ENCODE results near the gene PCDHB13. TPM values are rescaled to one million over a fixed set of nuclear protein-coding genes. Genes with fewer than 3 reads are reported as not detected.
"Not testable (repeated sequence)": the region's sequence is repeated elsewhere in the genome, so short reads cannot be mapped to it uniquely, and the experiment has no call there.

Gene PCDHB13
- total and polyA plus RNA-seq, 12 donors = 0.72 to 7.2 (median 5.2) TPM

- H3K27me3 ChIP-seq; H3K4me3 ChIP-seq; H3K4me1 ChIP-seq (replicated peaks in 1 of 2); intact Hi-C loops (cut with DNase I); DNase-seq; H3K36me3 ChIP-seq (replicated peaks in 1 of 2); H3K27ac ChIP-seq: not testable (repeated sequence)
- peaks cover 0 to 19% (median 0%) of the 10 kb centered on the region in 3 donors for H3K9me3 ChIP-seq (replicated peaks in 1 of 3)
- WGBS, 4 donors = 20 to 41% (median 29%) methylated on average over 8 to 34 of the region's 40 CpGs
Measured at GRCh38 chr5:141215504-141215903, 1.8 kb downstream of the PCDHB13 start.

DNA sequence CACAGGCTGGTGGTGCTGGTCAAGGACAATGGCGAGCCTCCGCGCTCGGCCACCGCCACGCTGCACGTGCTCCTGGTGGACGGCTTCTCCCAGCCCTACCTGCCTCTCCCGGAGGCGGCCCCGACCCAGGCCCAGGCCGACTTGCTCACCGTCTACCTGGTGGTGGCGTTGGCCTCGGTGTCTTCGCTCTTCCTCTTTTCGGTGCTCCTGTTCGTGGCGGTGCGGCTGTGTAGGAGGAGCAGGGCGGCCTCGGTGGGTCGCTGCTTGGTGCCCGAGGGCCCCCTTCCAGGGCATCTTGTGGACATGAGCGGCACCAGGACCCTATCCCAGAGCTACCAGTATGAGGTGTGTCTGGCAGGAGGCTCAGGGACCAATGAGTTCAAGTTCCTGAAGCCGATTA lies 2.3 kb downstream of the PCDHB13 start:
- intact Hi-C loops (cut with DNase I); H3K27me3 ChIP-seq: not testable (repeated sequence)
- H3K9me3 ChIP-seq (replicated peaks in 1 of 3) = peaks cover 0 to 19% (median 0%) of the 10 kb centered on the region in 3 donors

GRCh38 chr5:141223112-141223783 lies 9.5 kb downstream of the PCDHB13 start, which contains the start of gene PCDHB14:
PCDHB14 (plus strand) TSS chr5:141223343; CDS start chr5:141223506, 163 bp downstream.
- H3K27ac ChIP-seq = no peak within 1 kb of the TSS
- no peaks in the 10 kb centered on the region for H3K27me3 ChIP-seq
- H3K9me3 ChIP-seq (replicated peaks in 1 of 3) = peaks cover 0 to 34% (median 18%) of the 10 kb centered on the region in 3 donors
- H3K4me1 ChIP-seq (replicated peaks in 1 of 2) = no peaks in the 10 kb centered on the region
- no peak for TF ChIP-seq POLR2A (IDR thresholded peaks at IDR 0.05)
- TF ChIP-seq CTCF (IDR thresholded peaks at IDR 0.05) = peak in 2 of 6 experiments; percentile 12 to 13
- intact Hi-C loops (cut with DNase I) = loop anchor here in 1 of 2 donors (10.0 kb wide), 1 partner anchor 192 kb away; the partner anchor contains the start of genes PCDHGA10 and PCDHGB7
- no peak within 1 kb of the TSS for H3K4me3 ChIP-seq
- H3K36me3 ChIP-seq (replicated peaks in 1 of 2) = no peaks in the 10 kb centered on the region
- WGBS, 4 donors = 18 to 30% (median 22%) methylated on average over 14 to 15 of the region's 15 CpGs
- DNase-seq = peak in 1 of 7 donors; percentile 6

More for the DNA sequence above, 2.3 kb downstream of the PCDHB13 start:
- not testable (repeated sequence) for H3K4me3 ChIP-seq; H3K36me3 ChIP-seq (replicated peaks in 1 of 2); DNase-seq; H3K4me1 ChIP-seq (replicated peaks in 1 of 2); H3K27ac ChIP-seq
- 24 to 40% (median 28%) methylated on average over 8 to 19 of the region's 26 CpGs for WGBS, 4 donors

DNA sequence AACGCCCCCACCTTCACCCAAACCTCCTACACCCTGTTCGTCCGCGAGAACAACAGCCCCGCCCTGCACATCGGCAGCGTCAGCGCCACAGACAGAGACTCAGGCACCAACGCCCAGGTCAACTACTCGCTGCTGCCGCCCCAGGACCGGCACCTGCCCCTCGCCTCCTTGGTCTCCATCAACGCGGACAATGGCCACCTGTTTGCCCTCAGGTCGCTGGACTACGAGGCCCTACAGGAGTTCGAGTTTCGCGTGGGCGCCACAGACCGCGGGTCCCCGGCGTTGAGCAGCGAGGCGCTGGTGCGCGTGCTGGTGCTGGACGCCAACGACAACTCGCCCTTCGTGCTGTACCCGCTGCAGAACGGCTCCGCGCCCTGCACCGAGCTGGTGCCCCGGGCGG lies 11.1 kb downstream of the PCDHB13 start:
- 11 to 28% (median 16%) methylated on average over 11 to 34 of the region's 40 CpGs for WGBS, 4 donors
- peaks cover 0 to 35% (median 26%) of the 10 kb centered on the region in 3 donors for H3K9me3 ChIP-seq (replicated peaks in 1 of 3)
- not testable (repeated sequence) for H3K4me3 ChIP-seq; H3K4me1 ChIP-seq (replicated peaks in 1 of 2); H3K27ac ChIP-seq; H3K27me3 ChIP-seq; H3K36me3 ChIP-seq (replicated peaks in 1 of 2); DNase-seq
- intact Hi-C loops (cut with DNase I) = loop anchor here in 1 of 2 donors (10.0 kb wide), 1 partner anchor 190 kb away; the partner anchor contains the start of genes PCDHGA10 and PCDHGB7

GRCh38 chr5:141225421-141225820 lies 11.7 kb downstream of the PCDHB13 start:
- not testable (repeated sequence) for H3K27ac ChIP-seq; H3K36me3 ChIP-seq (replicated peaks in 1 of 2); H3K4me1 ChIP-seq (replicated peaks in 1 of 2); DNase-seq; H3K4me3 ChIP-seq; H3K27me3 ChIP-seq
- peaks cover 0 to 37% (median 26%) of the 10 kb centered on the region in 3 donors for H3K9me3 ChIP-seq (replicated peaks in 1 of 3)
- WGBS, 4 donors = 22 to 76% (median 42%) methylated on average over 3 to 30 of the region's 30 CpGs
- intact Hi-C loops (cut with DNase I) = loop anchor here in 1 of 2 donors (10.0 kb wide), 1 partner anchor 189 kb away; the partner anchor contains the start of genes PCDHGA10 and PCDHGB7

DNA sequence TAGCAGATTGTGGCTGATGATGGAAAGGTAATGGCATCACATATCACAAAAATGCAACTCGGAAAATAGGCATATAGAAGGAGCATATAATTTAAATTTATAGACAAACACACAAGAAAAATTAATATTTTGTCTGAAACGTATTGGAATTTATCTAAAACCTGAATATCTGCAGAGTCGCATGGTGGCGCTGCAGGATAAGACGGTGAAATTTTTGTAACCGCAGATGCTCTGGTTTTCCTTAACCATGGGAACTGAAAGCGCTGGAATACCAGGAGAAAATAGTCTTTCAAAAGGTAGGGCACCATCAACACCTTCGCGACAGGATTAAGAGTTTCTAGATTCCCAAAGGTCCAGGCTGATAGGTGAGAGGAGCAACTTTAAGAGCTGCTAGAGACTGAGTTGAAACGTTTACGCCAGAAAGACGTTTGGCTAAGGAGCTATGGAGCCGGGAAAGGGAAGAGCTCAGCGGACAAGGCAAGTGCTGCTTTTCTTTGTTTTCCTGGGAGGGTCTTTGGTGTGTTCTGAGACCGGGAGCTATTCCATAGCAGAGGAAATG lies 20.5 kb downstream of the PCDHB13 start:
- intact Hi-C loops (cut with DNase I) = no loop called here
- Histone ChIP-seq H3K4me3 (peak overlapping the region in 1 of 4 donors; percentile 20), H3K9me3 (replicated peaks in 1 of 3) (peaks cover 0 to 52% (median 5%) of the 10 kb centered on the region in 3 donors), H3K36me3 (replicated peaks in 1 of 2) (no peaks in the 10 kb centered on the region), H3K4me1 (replicated peaks in 1 of 2) (no peaks in the 10 kb centered on the region), H3K27ac (no peak overlapping the region), H3K27me3 (no peaks in the 10 kb centered on the region)
- TF ChIP-seq POLR2A (IDR thresholded peaks at IDR 0.05) (no peak), CTCF (IDR thresholded peaks at IDR 0.05) (peak in 2 of 6 experiments; percentile 22 to 28)
- 4 to 6% (median 6%) methylated on average over 15 of the region's 15 CpGs for WGBS, 4 donors
- no peak for DNase-seq

GRCh38 chr5:141235922-141236321 lies 22.2 kb downstream of the PCDHB13 start:
- H3K4me3 ChIP-seq; DNase-seq; H3K36me3 ChIP-seq (replicated peaks in 1 of 2); intact Hi-C loops (cut with DNase I); H3K27ac ChIP-seq; H3K27me3 ChIP-seq; H3K4me1 ChIP-seq (replicated peaks in 1 of 2): not testable (repeated sequence)
- WGBS, 4 donors = 20 to 24% (median 21%) methylated on average over 13 to 40 of the region's 40 CpGs; no CpG with 5 or more reads in 1 of the 4 donors
- H3K9me3 ChIP-seq (replicated peaks in 1 of 3) = peaks cover 0 to 54% (median 5%) of the 10 kb centered on the region in 3 donors

All from adrenal gland (tissue), 12 donors.